ENCODE measurements around the gene FBXW11.

GRCh38 chr5:171869956-171870355, 136.5 kb downstream of the FBXW11 start:
- no peak for TF ChIP-seq ZNF512 (CRISPR knock-in tag; IDR thresholded peaks at IDR 0.05; ENCODE audit: borderline replicate concordance)
- no peak for TF ChIP-seq CTCF (IDR thresholded peaks at IDR 0.05)
- TF ChIP-seq MAX (CRISPR knock-in tag; IDR thresholded peaks at IDR 0.05) = no peak
- no peak for TF ChIP-seq USF2 (CRISPR knock-in tag; IDR thresholded peaks at IDR 0.05)
- no peak for TF ChIP-seq USF1 (CRISPR knock-in tag; IDR thresholded peaks at IDR 0.05)
- TF ChIP-seq ZNF121 (CRISPR knock-in tag; IDR thresholded peaks at IDR 0.05) = no peak
- TF ChIP-seq ZMAT4 (CRISPR knock-in tag; IDR thresholded peaks at IDR 0.05) = no peak
- no peak for TF ChIP-seq SMAD3 (CRISPR knock-in tag; IDR thresholded peaks at IDR 0.05; ENCODE audit: borderline replicate concordance)
